ENCODE data around the gene PDGFD.

Gene PDGFD

GRCh38 chr11:104146943-104147342 lies 17.0 kb downstream of the PDGFD start:
- H3K9ac ChIP-seq (ENCODE audit: low read length in 5 of 5) = no peak overlapping the region
- peaks cover 0 to 3% (median 0%) of the 10 kb centered on the region in 5 donors for H3K4me1 ChIP-seq (ENCODE audit: control insufficient read depth in 5 of 5, insufficient read depth in 5 of 5, low read length in 5 of 5)
- H3K36me3 ChIP-seq (ENCODE audit: control insufficient read depth in 5 of 5, insufficient read depth in 5 of 5, low read length in 5 of 5) = no peaks in the 10 kb centered on the region
- H3K4me3 ChIP-seq (ENCODE audit: low read depth in 1 of 5, low read length in 5 of 5) = no peak overlapping the region
- H3K27ac ChIP-seq (ENCODE audit: low read depth, low read length) = no peak overlapping the region
- H3K27me3 ChIP-seq (ENCODE audit: control insufficient read depth in 5 of 5, insufficient read depth in 4 of 5, low read length in 5 of 5) = no peaks in the 10 kb centered on the region
- H3K9me3 ChIP-seq (ENCODE audit: control insufficient read depth in 5 of 5, low read length in 5 of 5) = peaks cover 0 to 6% (median 3%) of the 10 kb centered on the region in 5 donors

GRCh38 chr11:104146421-104146820 lies 17.5 kb downstream of the PDGFD start:
- no peak overlapping the region for H3K4me3 ChIP-seq (ENCODE audit: low read depth in 1 of 5, low read length in 5 of 5)
- H3K27ac ChIP-seq (ENCODE audit: low read depth, low read length) = no peak overlapping the region
- peaks cover 0 to 3% (median 0%) of the 10 kb centered on the region in 5 donors for H3K4me1 ChIP-seq (ENCODE audit: control insufficient read depth in 5 of 5, insufficient read depth in 5 of 5, low read length in 5 of 5)
- no peaks in the 10 kb centered on the region for H3K27me3 ChIP-seq (ENCODE audit: control insufficient read depth in 5 of 5, insufficient read depth in 4 of 5, low read length in 5 of 5)
- peaks cover 0 to 6% (median 3%) of the 10 kb centered on the region in 5 donors for H3K9me3 ChIP-seq (ENCODE audit: control insufficient read depth in 5 of 5, low read length in 5 of 5)
- H3K9ac ChIP-seq (ENCODE audit: low read length in 5 of 5) = no peak overlapping the region
- no peaks in the 10 kb centered on the region for H3K36me3 ChIP-seq (ENCODE audit: control insufficient read depth in 5 of 5, insufficient read depth in 5 of 5, low read length in 5 of 5)

GRCh38 chr11:104145062-104145461 lies 18.9 kb downstream of the PDGFD start:
- Histone ChIP-seq H3K9ac (ENCODE audit: low read length in 5 of 5) (no peak overlapping the region), H3K4me3 (ENCODE audit: low read depth in 1 of 5, low read length in 5 of 5) (no peak overlapping the region), H3K4me1 (ENCODE audit: control insufficient read depth in 5 of 5, insufficient read depth in 5 of 5, low read length in 5 of 5) (peaks cover 0 to 3% (median 0%) of the 10 kb centered on the region in 5 donors), H3K27ac (ENCODE audit: low read depth, low read length) (no peak overlapping the region), H3K36me3 (ENCODE audit: control insufficient read depth in 5 of 5, insufficient read depth in 5 of 5, low read length in 5 of 5) (no peaks in the 10 kb centered on the region), H3K9me3 (ENCODE audit: control insufficient read depth in 5 of 5, low read length in 5 of 5) (no peaks in the 10 kb centered on the region), H3K27me3 (ENCODE audit: control insufficient read depth in 5 of 5, insufficient read depth in 4 of 5, low read length in 5 of 5) (no peaks in the 10 kb centered on the region)

- Histone ChIP-seq H3K27me3 (ENCODE audit: control insufficient read depth in 5 of 5, insufficient read depth in 4 of 5, low read length in 5 of 5) (no peaks in the 10 kb centered on the region), H3K4me3 (ENCODE audit: low read depth in 1 of 5, low read length in 5 of 5) (no peak overlapping the region), H3K27ac (ENCODE audit: low read depth, low read length) (no peak overlapping the region), H3K4me1 (ENCODE audit: control insufficient read depth in 5 of 5, insufficient read depth in 5 of 5, low read length in 5 of 5) (peaks cover 0 to under 1% (median 0%) of the 10 kb centered on the region in 5 donors), H3K9ac (ENCODE audit: low read length in 5 of 5) (no peak overlapping the region), H3K9me3 (ENCODE audit: control insufficient read depth in 5 of 5, low read length in 5 of 5) (no peaks in the 10 kb centered on the region), H3K36me3 (ENCODE audit: control insufficient read depth in 5 of 5, insufficient read depth in 5 of 5, low read length in 5 of 5) (no peaks in the 10 kb centered on the region)
Measured at GRCh38 chr11:104142698-104143097, 21.2 kb downstream of the PDGFD start.

GRCh38 chr11:104136861-104137260 lies 27.1 kb downstream of the PDGFD start:
- Histone ChIP-seq H3K36me3 (ENCODE audit: control insufficient read depth in 5 of 5, insufficient read depth in 5 of 5, low read length in 5 of 5) (no peaks in the 10 kb centered on the region), H3K9ac (ENCODE audit: low read length in 5 of 5) (no peak overlapping the region), H3K9me3 (ENCODE audit: control insufficient read depth in 5 of 5, low read length in 5 of 5) (peaks cover 0 to 2% (median 0%) of the 10 kb centered on the region in 5 donors), H3K27ac (ENCODE audit: low read depth, low read length) (no peak overlapping the region), H3K4me1 (ENCODE audit: control insufficient read depth in 5 of 5, insufficient read depth in 5 of 5, low read length in 5 of 5) (no peaks in the 10 kb centered on the region), H3K4me3 (ENCODE audit: low read depth in 1 of 5, low read length in 5 of 5) (no peak overlapping the region), H3K27me3 (ENCODE audit: control insufficient read depth in 5 of 5, insufficient read depth in 4 of 5, low read length in 5 of 5) (no peaks in the 10 kb centered on the region)

- no peak overlapping the region for H3K4me3 ChIP-seq (ENCODE audit: low read depth in 1 of 5, low read length in 5 of 5)
- H3K9me3 ChIP-seq (ENCODE audit: control insufficient read depth in 5 of 5, low read length in 5 of 5) = peaks cover 0 to 2% (median 0%) of the 10 kb centered on the region in 5 donors
- no peaks in the 10 kb centered on the region for H3K36me3 ChIP-seq (ENCODE audit: control insufficient read depth in 5 of 5, insufficient read depth in 5 of 5, low read length in 5 of 5)
- H3K9ac ChIP-seq (ENCODE audit: low read length in 5 of 5) = no peak overlapping the region
- H3K27me3 ChIP-seq (ENCODE audit: control insufficient read depth in 5 of 5, insufficient read depth in 4 of 5, low read length in 5 of 5) = no peaks in the 10 kb centered on the region
- no peaks in the 10 kb centered on the region for H3K4me1 ChIP-seq (ENCODE audit: control insufficient read depth in 5 of 5, insufficient read depth in 5 of 5, low read length in 5 of 5)
- H3K27ac ChIP-seq (ENCODE audit: low read depth, low read length) = no peak overlapping the region
Measured at GRCh38 chr11:104134745-104135144, 29.2 kb downstream of the PDGFD start.

- Histone ChIP-seq H3K9ac (ENCODE audit: low read length in 5 of 5) (no peak overlapping the region), H3K36me3 (ENCODE audit: control insufficient read depth in 5 of 5, insufficient read depth in 5 of 5, low read length in 5 of 5) (no peaks in the 10 kb centered on the region), H3K4me1 (ENCODE audit: control insufficient read depth in 5 of 5, insufficient read depth in 5 of 5, low read length in 5 of 5) (no peaks in the 10 kb centered on the region), H3K27ac (ENCODE audit: low read depth, low read length) (no peak overlapping the region), H3K9me3 (ENCODE audit: control insufficient read depth in 5 of 5, low read length in 5 of 5) (peaks cover 0 to 2% (median 0%) of the 10 kb centered on the region in 5 donors), H3K4me3 (ENCODE audit: low read depth in 1 of 5, low read length in 5 of 5) (no peak overlapping the region), H3K27me3 (ENCODE audit: control insufficient read depth in 5 of 5, insufficient read depth in 4 of 5, low read length in 5 of 5) (no peaks in the 10 kb centered on the region)
Measured at GRCh38 chr11:104130161-104130560, 33.8 kb downstream of the PDGFD start.

- Histone ChIP-seq H3K9ac (ENCODE audit: low read length in 5 of 5) (no peak overlapping the region), H3K4me3 (ENCODE audit: low read depth in 1 of 5, low read length in 5 of 5) (no peak overlapping the region), H3K36me3 (ENCODE audit: control insufficient read depth in 5 of 5, insufficient read depth in 5 of 5, low read length in 5 of 5) (no peaks in the 10 kb centered on the region), H3K27ac (ENCODE audit: low read depth, low read length) (no peak overlapping the region), H3K4me1 (ENCODE audit: control insufficient read depth in 5 of 5, insufficient read depth in 5 of 5, low read length in 5 of 5) (no peaks in the 10 kb centered on the region), H3K9me3 (ENCODE audit: control insufficient read depth in 5 of 5, low read length in 5 of 5) (peaks cover 0 to 2% (median 0%) of the 10 kb centered on the region in 5 donors), H3K27me3 (ENCODE audit: control insufficient read depth in 5 of 5, insufficient read depth in 4 of 5, low read length in 5 of 5) (no peaks in the 10 kb centered on the region)
Measured at GRCh38 chr11:104129145-104129544, 34.8 kb downstream of the PDGFD start.

GRCh38 chr11:104127828-104128227 lies 36.1 kb downstream of the PDGFD start:
- H3K4me1 ChIP-seq (ENCODE audit: control insufficient read depth in 5 of 5, insufficient read depth in 5 of 5, low read length in 5 of 5) = no peaks in the 10 kb centered on the region
- no peak overlapping the region for H3K4me3 ChIP-seq (ENCODE audit: low read depth in 1 of 5, low read length in 5 of 5)
- no peaks in the 10 kb centered on the region for H3K36me3 ChIP-seq (ENCODE audit: control insufficient read depth in 5 of 5, insufficient read depth in 5 of 5, low read length in 5 of 5)
- H3K27ac ChIP-seq (ENCODE audit: low read depth, low read length) = no peak overlapping the region
- H3K9me3 ChIP-seq (ENCODE audit: control insufficient read depth in 5 of 5, low read length in 5 of 5) = peaks cover 0 to 2% (median 0%) of the 10 kb centered on the region in 5 donors
- H3K27me3 ChIP-seq (ENCODE audit: control insufficient read depth in 5 of 5, insufficient read depth in 4 of 5, low read length in 5 of 5) = no peaks in the 10 kb centered on the region
- H3K9ac ChIP-seq (ENCODE audit: low read length in 5 of 5) = no peak overlapping the region

GRCh38 chr11:104126464-104126863 lies 37.5 kb downstream of the PDGFD start:
- Histone ChIP-seq H3K27me3 (ENCODE audit: control insufficient read depth in 5 of 5, insufficient read depth in 4 of 5, low read length in 5 of 5) (no peaks in the 10 kb centered on the region), H3K27ac (ENCODE audit: low read depth, low read length) (no peak overlapping the region), H3K36me3 (ENCODE audit: control insufficient read depth in 5 of 5, insufficient read depth in 5 of 5, low read length in 5 of 5) (no peaks in the 10 kb centered on the region), H3K4me3 (ENCODE audit: low read depth in 1 of 5, low read length in 5 of 5) (no peak overlapping the region), H3K9ac (ENCODE audit: low read length in 5 of 5) (no peak overlapping the region), H3K9me3 (ENCODE audit: control insufficient read depth in 5 of 5, low read length in 5 of 5) (no peaks in the 10 kb centered on the region), H3K4me1 (ENCODE audit: control insufficient read depth in 5 of 5, insufficient read depth in 5 of 5, low read length in 5 of 5) (no peaks in the 10 kb centered on the region)

- no peak overlapping the region for H3K27ac ChIP-seq (ENCODE audit: low read depth, low read length)
Measured at GRCh38 chr11:104124979-104125378, 39.0 kb downstream of the PDGFD start.

More at GRCh38 chr11:104124979-104125378, 39.0 kb downstream of the PDGFD start:
- Histone ChIP-seq H3K9ac (ENCODE audit: low read length in 5 of 5) (no peak overlapping the region), H3K9me3 (ENCODE audit: control insufficient read depth in 5 of 5, low read length in 5 of 5) (no peaks in the 10 kb centered on the region), H3K4me1 (ENCODE audit: control insufficient read depth in 5 of 5, insufficient read depth in 5 of 5, low read length in 5 of 5) (peaks cover 0 to 6% (median 2%) of the 10 kb centered on the region in 5 donors), H3K36me3 (ENCODE audit: control insufficient read depth in 5 of 5, insufficient read depth in 5 of 5, low read length in 5 of 5) (no peaks in the 10 kb centered on the region), H3K27me3 (ENCODE audit: control insufficient read depth in 5 of 5, insufficient read depth in 4 of 5, low read length in 5 of 5) (no peaks in the 10 kb centered on the region), H3K4me3 (ENCODE audit: low read depth in 1 of 5, low read length in 5 of 5) (no peak overlapping the region)

All from subcutaneous abdominal adipose tissue (tissue), 5 donors.